Endothelial cell (in vitro differentiated cells): Measurements from ENCODE around the gene DTNBP1. TPM values are rescaled to one million over a fixed set of nuclear protein-coding genes. Genes with fewer than 3 reads are reported as not detected.

ENCODE experiments used
- DNase-seq: peaks from one replicate; pipeline ENCODE4 v3.0.0; 2021; ENCODE audit warnings: low spot score
- H3K27ac Mint-ChIP-seq: one replicate; pipeline ENCODE4 v1.8.0; 2021; ENCODE audit warnings: mixed read lengths, inconsistent platforms; ENCODE audit not compliant: unreplicated experiment
- H3K27me3 Mint-ChIP-seq: one replicate; pipeline ENCODE4 v1.8.0; 2021; ENCODE audit warnings: mild to moderate bottlenecking, moderate library complexity, mixed read lengths, inconsistent platforms; ENCODE audit not compliant: unreplicated experiment
- H3K36me3 Mint-ChIP-seq: one replicate; pipeline ENCODE4 v1.8.0; 2021; ENCODE audit warnings: mild to moderate bottlenecking, low read depth, mixed read lengths, inconsistent platforms; ENCODE audit not compliant: unreplicated experiment
- H3K4me1 Mint-ChIP-seq: one replicate; pipeline ENCODE4 v1.8.0; 2021; ENCODE audit warnings: mild to moderate bottlenecking, mixed read lengths, inconsistent platforms; ENCODE audit not compliant: unreplicated experiment
- H3K4me3 Mint-ChIP-seq: one replicate; pipeline ENCODE4 v1.8.0; 2021; ENCODE audit warnings: mild to moderate bottlenecking, mixed read lengths, inconsistent platforms; ENCODE audit not compliant: unreplicated experiment
- H3K9me3 Mint-ChIP-seq: one replicate; pipeline ENCODE4 v1.8.0; 2021; ENCODE audit warnings: mixed read lengths, inconsistent platforms; ENCODE audit not compliant: unreplicated experiment
- total RNA-seq: library from RNA; stranded (reverse); fragmentation: NEBNext Ultra II Directional; extraction: Animal tissue kit (Norgen Biotek cat#: 25700); gene quantifications from one replicate; pipeline ENCODE4 v1.2.1, GENCODE V29; 2021; ENCODE audit not compliant: unreplicated experiment
- TF ChIP-seq, protein P1 (sequence below): fragments of 200-600 bp; sonication (generic); IDR thresholded peaks from one replicate; pipeline ENCODE4 v1.5.0; 2021; ENCODE audit warnings: antibody characterized with exemption; ENCODE audit not compliant: unreplicated experiment

DTNBP1 gene
- total RNA-seq, 1 donor from 2014 or later, result 19.3 TPM

DNA sequence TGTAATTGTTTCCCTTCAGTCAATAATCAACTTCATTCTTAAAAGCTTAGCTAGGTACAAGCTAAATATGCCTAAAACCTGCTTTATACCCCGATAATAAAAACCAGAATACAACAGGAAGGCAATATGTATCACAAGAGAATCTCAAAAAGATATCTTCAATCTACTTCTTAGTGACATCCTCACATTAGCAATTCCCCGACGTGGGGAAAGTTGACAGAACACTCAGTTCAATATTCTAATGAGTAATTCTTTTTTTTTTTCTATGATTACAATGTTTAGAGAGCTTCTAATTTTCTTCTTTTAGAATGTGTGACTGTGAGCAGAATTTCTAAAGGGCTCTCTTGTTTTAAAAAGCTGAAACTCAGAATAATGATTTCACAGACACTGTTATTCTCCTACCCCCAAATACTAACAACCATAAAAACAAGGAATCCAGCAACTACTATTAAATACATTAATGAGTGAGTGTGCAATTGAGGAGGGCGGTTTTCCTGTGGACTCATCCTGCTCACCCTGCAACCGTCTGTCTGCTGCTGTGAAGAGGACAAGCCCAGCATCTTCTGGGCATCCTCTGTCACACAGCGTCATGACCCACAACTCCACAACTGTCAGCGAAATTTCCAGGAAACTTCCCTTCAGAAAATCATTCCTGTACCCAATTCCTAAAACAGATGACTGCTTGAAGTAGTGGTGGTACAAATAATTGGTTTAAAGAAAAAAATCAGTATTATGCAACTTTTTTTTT, 68.1 kb downstream of the DTNBP1 start:
- Mint-ChIP-seq H3K4me1 (peaks cover 16% of the 10 kb centered on the region), H3K9me3 (no peaks in the 10 kb centered on the region), H3K27me3 (no peaks in the 10 kb centered on the region), H3K27ac (no peak overlapping the region), H3K4me3 (no peak overlapping the region), H3K36me3 (no peaks in the 10 kb centered on the region)
- TF ChIP-seq, protein P1, sequence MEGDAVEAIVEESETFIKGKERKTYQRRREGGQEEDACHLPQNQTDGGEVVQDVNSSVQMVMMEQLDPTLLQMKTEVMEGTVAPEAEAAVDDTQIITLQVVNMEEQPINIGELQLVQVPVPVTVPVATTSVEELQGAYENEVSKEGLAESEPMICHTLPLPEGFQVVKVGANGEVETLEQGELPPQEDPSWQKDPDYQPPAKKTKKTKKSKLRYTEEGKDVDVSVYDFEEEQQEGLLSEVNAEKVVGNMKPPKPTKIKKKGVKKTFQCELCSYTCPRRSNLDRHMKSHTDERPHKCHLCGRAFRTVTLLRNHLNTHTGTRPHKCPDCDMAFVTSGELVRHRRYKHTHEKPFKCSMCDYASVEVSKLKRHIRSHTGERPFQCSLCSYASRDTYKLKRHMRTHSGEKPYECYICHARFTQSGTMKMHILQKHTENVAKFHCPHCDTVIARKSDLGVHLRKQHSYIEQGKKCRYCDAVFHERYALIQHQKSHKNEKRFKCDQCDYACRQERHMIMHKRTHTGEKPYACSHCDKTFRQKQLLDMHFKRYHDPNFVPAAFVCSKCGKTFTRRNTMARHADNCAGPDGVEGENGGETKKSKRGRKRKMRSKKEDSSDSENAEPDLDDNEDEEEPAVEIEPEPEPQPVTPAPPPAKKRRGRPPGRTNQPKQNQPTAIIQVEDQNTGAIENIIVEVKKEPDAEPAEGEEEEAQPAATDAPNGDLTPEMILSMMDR, result no peak
- DNase-seq, result no peak

DNA sequence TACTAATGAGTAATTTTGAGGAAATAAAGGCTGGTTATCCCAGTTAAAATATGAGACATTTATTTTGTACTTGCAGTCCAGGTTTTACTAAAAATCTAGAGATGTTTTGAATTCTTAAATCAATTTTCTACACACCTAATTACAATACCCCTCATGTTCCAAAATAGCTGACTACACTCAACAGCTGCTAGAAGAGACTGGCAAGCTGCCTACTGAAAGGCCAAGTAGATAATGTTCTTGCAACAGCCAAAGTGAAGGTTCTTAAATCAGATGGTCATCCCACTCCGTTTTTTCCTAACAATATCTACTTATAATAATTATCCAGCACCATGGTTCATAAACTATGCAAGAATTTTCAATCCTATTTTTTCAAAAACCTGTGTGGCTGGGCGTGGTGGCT, 69.0 kb downstream of the DTNBP1 start:
- H3K4me3 Mint-ChIP-seq, result no peak overlapping the region
- TF ChIP-seq, protein P1, result no peak
- H3K9me3 Mint-ChIP-seq, result no peaks in the 10 kb centered on the region
- no peaks in the 10 kb centered on the region for H3K27me3 Mint-ChIP-seq
- peaks cover 16% of the 10 kb centered on the region for H3K4me1 Mint-ChIP-seq
- no peak overlapping the region for H3K27ac Mint-ChIP-seq
- H3K36me3 Mint-ChIP-seq, result no peaks in the 10 kb centered on the region
- no peak for DNase-seq

DNA sequence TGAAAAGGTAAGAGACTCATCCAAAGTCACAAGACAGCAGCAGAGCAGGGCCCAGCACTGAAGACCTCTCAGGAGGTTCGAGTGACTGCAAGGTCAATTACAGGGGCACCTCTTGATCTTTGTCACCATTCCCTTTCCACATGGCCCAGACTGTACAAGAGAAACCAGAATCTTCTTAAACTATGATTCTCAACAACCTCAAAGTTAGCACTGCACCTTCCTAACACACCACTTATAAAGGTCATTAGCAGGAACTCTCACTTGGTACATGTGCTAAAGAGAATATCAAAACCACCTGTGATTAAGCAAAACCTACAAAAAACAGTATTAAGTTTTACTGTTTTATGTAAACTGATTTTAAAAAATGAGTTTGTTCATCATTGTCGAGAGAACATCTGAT, 70.2 kb downstream of the DTNBP1 start:
- Mint-ChIP-seq H3K36me3 (no peaks in the 10 kb centered on the region), H3K27ac (no peak overlapping the region)

DNA sequence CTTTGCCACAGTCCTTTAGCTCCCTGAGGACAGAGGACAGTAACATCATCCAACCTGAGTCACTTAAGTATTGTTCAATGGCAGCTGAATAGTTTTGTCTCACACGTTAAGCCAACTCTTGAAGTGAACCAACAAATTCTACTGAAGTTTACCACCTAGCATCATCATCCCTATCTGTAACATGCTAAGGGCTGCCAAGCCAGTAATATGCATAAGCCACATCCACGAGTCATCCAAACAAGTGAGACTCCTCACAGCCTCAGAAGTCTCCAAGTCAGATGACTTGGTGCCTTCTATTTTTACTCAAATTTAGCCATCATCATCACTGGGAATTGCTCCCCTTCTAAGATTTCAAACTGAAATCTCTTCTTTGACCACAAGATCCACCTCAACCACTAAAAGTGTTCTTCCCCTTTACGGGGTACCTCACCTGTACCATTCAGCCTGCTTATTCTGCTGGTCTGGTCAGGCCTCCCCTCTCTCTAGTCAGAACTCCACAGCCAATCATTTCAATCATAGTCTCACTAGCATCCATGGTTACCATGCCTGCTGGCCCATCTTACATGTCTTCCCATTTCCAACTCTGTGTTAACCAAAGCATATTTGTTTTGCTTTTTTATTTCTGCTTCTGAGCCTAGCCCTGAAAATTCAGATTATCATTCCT, 73.7 kb downstream of the DTNBP1 start:
- no peak overlapping the region for H3K27ac Mint-ChIP-seq
- H3K9me3 Mint-ChIP-seq, result no peaks in the 10 kb centered on the region
- H3K27me3 Mint-ChIP-seq, result no peaks in the 10 kb centered on the region
- DNase-seq, result no peak
- peaks cover 2% of the 10 kb centered on the region for H3K4me1 Mint-ChIP-seq
- TF ChIP-seq, protein P1, result no peak
- no peaks in the 10 kb centered on the region for H3K36me3 Mint-ChIP-seq
- no peak overlapping the region for H3K4me3 Mint-ChIP-seq

More for the DNA sequence above, 70.2 kb downstream of the DTNBP1 start:
- H3K4me3 Mint-ChIP-seq, result no peak overlapping the region
- no peak for DNase-seq
- H3K9me3 Mint-ChIP-seq, result no peaks in the 10 kb centered on the region
- H3K27me3 Mint-ChIP-seq, result no peaks in the 10 kb centered on the region
- peaks cover 16% of the 10 kb centered on the region for H3K4me1 Mint-ChIP-seq
- TF ChIP-seq, protein P1, result no peak

DNA sequence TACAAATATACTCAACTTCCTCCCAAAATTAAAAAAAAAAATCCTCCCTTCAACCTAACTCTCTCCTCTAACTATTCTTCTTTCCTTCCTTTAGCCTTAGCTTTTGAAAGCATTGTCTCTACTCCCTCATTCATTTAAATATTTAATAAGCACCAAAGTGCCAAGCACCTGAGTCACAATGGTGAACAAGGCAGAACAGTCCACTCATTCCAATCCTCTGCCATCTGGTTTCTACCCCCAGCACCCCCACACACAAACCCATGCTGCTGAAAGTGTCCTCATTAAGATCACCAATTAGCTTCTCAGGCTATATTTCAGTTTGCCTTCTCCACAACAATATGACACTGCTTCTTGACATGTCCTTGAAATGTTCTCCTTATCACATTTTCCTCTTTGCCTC, 76.3 kb downstream of the DTNBP1 start:
- Mint-ChIP-seq H3K27me3 (no peaks in the 10 kb centered on the region), H3K9me3 (no peaks in the 10 kb centered on the region), H3K4me1 (no peaks in the 10 kb centered on the region), H3K4me3 (no peak overlapping the region), H3K27ac (no peak overlapping the region), H3K36me3 (no peaks in the 10 kb centered on the region)
- DNase-seq, result no peak
- TF ChIP-seq, protein P1, result no peak
